ENCODE data around the gene CRB2.

CRB2 gene

GRCh38 chr9:123418506-123418905 is 62.5 kb downstream of the CRB2 start (continued):
- TF ChIP-seq PATZ1 (CRISPR knock-in tag; IDR thresholded peaks at IDR 0.05; ENCODE audit: borderline replicate concordance) (no peak), TCF4 (CRISPR knock-in tag; IDR thresholded peaks at IDR 0.05; ENCODE audit: borderline replicate concordance) (no peak), ZC3H10 (CRISPR knock-in tag; IDR thresholded peaks at IDR 0.05) (no peak)

- ATAC-seq = no peak
- TF ChIP-seq PPARA (CRISPR knock-in tag; IDR thresholded peaks at IDR 0.05; ENCODE audit: borderline replicate concordance) (no peak), TOX (CRISPR knock-in tag; IDR thresholded peaks at IDR 0.05; ENCODE audit: borderline replicate concordance) (no peak), ISL1 (CRISPR knock-in tag; IDR thresholded peaks at IDR 0.05) (no peak), ARNTL (CRISPR knock-in tag; IDR thresholded peaks at IDR 0.05; ENCODE audit: borderline replicate concordance, low read depth) (no peak), ZNF8 (CRISPR knock-in tag; IDR thresholded peaks at IDR 0.05) (no peak), SNAI2 (CRISPR knock-in tag; IDR thresholded peaks at IDR 0.05) (no peak), ESRRG (CRISPR knock-in tag; IDR thresholded peaks at IDR 0.05) (no peak), OSR1 (CRISPR knock-in tag; IDR thresholded peaks at IDR 0.05) (no peak), ZNF565 (CRISPR knock-in tag; conservative IDR thresholded peaks at IDR 0.05; ENCODE audit: low read depth) (no peak), BACH2 (CRISPR knock-in tag; IDR thresholded peaks at IDR 0.05; ENCODE audit: borderline replicate concordance) (no peak), POU6F1 (CRISPR knock-in tag; IDR thresholded peaks at IDR 0.05; ENCODE audit: borderline replicate concordance, low read depth) (no peak), CREB5 (CRISPR knock-in tag; IDR thresholded peaks at IDR 0.05; ENCODE audit: low read depth) (no peak), ZC3H10 (CRISPR knock-in tag; IDR thresholded peaks at IDR 0.05) (no peak), GLIS3 (CRISPR knock-in tag; IDR thresholded peaks at IDR 0.05) (no peak), CSRNP3 (CRISPR knock-in tag; IDR thresholded peaks at IDR 0.05) (no peak), ZFP3 (CRISPR knock-in tag; IDR thresholded peaks at IDR 0.05) (no peak), PATZ1 (CRISPR knock-in tag; IDR thresholded peaks at IDR 0.05; ENCODE audit: borderline replicate concordance) (no peak), ZNF70 (CRISPR knock-in tag; IDR thresholded peaks at IDR 0.05) (no peak), RARB (CRISPR knock-in tag; IDR thresholded peaks at IDR 0.05) (no peak), CSDC2 (CRISPR knock-in tag; IDR thresholded peaks at IDR 0.05) (no peak)
Observed at GRCh38 chr9:123419091-123419490, 63.1 kb downstream of the CRB2 start.

- TF ChIP-seq ZNF565 (CRISPR knock-in tag; conservative IDR thresholded peaks at IDR 0.05; ENCODE audit: low read depth) = no peak
- no peak for TF ChIP-seq ZC3H10 (CRISPR knock-in tag; IDR thresholded peaks at IDR 0.05)
- no peak for TF ChIP-seq PATZ1 (CRISPR knock-in tag; IDR thresholded peaks at IDR 0.05; ENCODE audit: borderline replicate concordance)
- no peak for TF ChIP-seq BACH2 (CRISPR knock-in tag; IDR thresholded peaks at IDR 0.05; ENCODE audit: borderline replicate concordance)
- TF ChIP-seq CSDC2 (CRISPR knock-in tag; IDR thresholded peaks at IDR 0.05) = no peak
- no peak for TF ChIP-seq CSRNP3 (CRISPR knock-in tag; IDR thresholded peaks at IDR 0.05)
- no peak for TF ChIP-seq RARB (CRISPR knock-in tag; IDR thresholded peaks at IDR 0.05)
- no peak for TF ChIP-seq PPARA (CRISPR knock-in tag; IDR thresholded peaks at IDR 0.05; ENCODE audit: borderline replicate concordance)
- TF ChIP-seq CREB5 (CRISPR knock-in tag; IDR thresholded peaks at IDR 0.05; ENCODE audit: low read depth) = no peak
- TF ChIP-seq ZFP30 (CRISPR knock-in tag; IDR thresholded peaks at IDR 0.05) = no peak
- no peak for TF ChIP-seq TOX (CRISPR knock-in tag; IDR thresholded peaks at IDR 0.05; ENCODE audit: borderline replicate concordance)
- no peak for TF ChIP-seq ZNF70 (CRISPR knock-in tag; IDR thresholded peaks at IDR 0.05)
- TF ChIP-seq TCF4 (CRISPR knock-in tag; IDR thresholded peaks at IDR 0.05; ENCODE audit: borderline replicate concordance) = no peak
- no peak for TF ChIP-seq ZNF8 (CRISPR knock-in tag; IDR thresholded peaks at IDR 0.05)
- TF ChIP-seq GLIS3 (CRISPR knock-in tag; IDR thresholded peaks at IDR 0.05) = no peak
- TF ChIP-seq SNAI2 (CRISPR knock-in tag; IDR thresholded peaks at IDR 0.05) = no peak
- no peak for ATAC-seq
Observed at GRCh38 chr9:123419721-123420591, 64.0 kb downstream of the CRB2 start.
